K562 (cell line): ENCODE data around the gene KAZN. TPM values are rescaled to one million over a fixed set of nuclear protein-coding genes. Genes with fewer than 3 reads are reported as not detected.

ENCODE experiments used
- EGR1 ChIP-seq: fragments of 450-650 bp; conservative IDR thresholded peaks from 2 replicates; pipeline ENCODE4 v1.6.1; 2017; ENCODE audit warnings: mild to moderate bottlenecking
- ELF2 ChIP-seq: fragments of 250-450 bp; sonication (Bioruptor Pico); IDR thresholded peaks from 2 replicates; pipeline ENCODE4 v1.5.0; 2021; ENCODE audit warnings: mild to moderate bottlenecking
- ESRRA ChIP-seq: fragments of 450-650 bp; IDR thresholded peaks from 2 replicates; pipeline ENCODE4 v1.6.1; 2014; ENCODE audit warnings: low read depth, mild to moderate bottlenecking, moderate library complexity, borderline replicate concordance
- ESRRB ChIP-seq: fragments of 250-450 bp; sonication (Bioruptor Pico); IDR thresholded peaks from 2 replicates; pipeline ENCODE4 v1.5.0; 2020; ENCODE audit warnings: mild to moderate bottlenecking, moderate library complexity, borderline replicate concordance
- EWSR1 ChIP-seq: fragments of 450-650 bp; IDR thresholded peaks from 2 replicates; pipeline ENCODE4 v1.6.1; 2018; ENCODE audit warnings: borderline replicate concordance, mild to moderate bottlenecking, low read depth, moderate library complexity; ENCODE audit not compliant: partially characterized antibody
- MBD2 ChIP-seq: sonication (generic); IDR thresholded peaks from 2 replicates; pipeline ENCODE4 v1.6.1; 2016; ENCODE audit warnings: low read depth, borderline replicate concordance
- PHB ChIP-seq: fragments of 250-450 bp; sonication (Bioruptor Pico); IDR thresholded peaks from 2 replicates; pipeline ENCODE4 v1.5.0; 2021
- RB1 ChIP-seq: fragments of 450-650 bp; IDR thresholded peaks from 2 replicates; pipeline ENCODE4 v1.6.1; 2017; ENCODE audit warnings: low read depth, mild to moderate bottlenecking
- RBM25 ChIP-seq: fragments of 200-400 bp; formaldehyde crosslinking; IDR thresholded peaks from 2 replicates; pipeline ENCODE4 v1.6.1; 2018; ENCODE audit warnings: low read length, low read depth, moderate library complexity; ENCODE audit not compliant: severe bottlenecking
- RFX7 ChIP-seq: fragments of 250-450 bp; sonication (Bioruptor Pico); IDR thresholded peaks from 2 replicates; pipeline ENCODE4 v1.5.1; 2021; ENCODE audit warnings: mild to moderate bottlenecking
- TBL1XR1 ChIP-seq, 2 experiments: IDR thresholded peaks; 2 replicates each; pipeline ENCODE4 v1.6.1; 2012; ENCODE audit warnings: improper control_type of control experiment in 2 of 2, low read length in 2 of 2, mild to moderate bottlenecking in 1 of 2
- TCF3 ChIP-seq: sonication (generic); formaldehyde crosslinking; IDR thresholded peaks from 2 replicates; pipeline ENCODE4 v1.4.0; 2020; ENCODE audit warnings: mild to moderate bottlenecking, missing genetic modification reagents
- YY1 ChIP-seq, 3 experiments: IDR thresholded peaks; 2 replicates each; pipeline ENCODE4 v1.6.1; 2011; ENCODE audit warnings: low read length in 2 of 3, mild to moderate bottlenecking in 2 of 3, moderate library complexity in 2 of 3, borderline replicate concordance in 1 of 3, control low read depth in 1 of 3, low read depth in 1 of 3; ENCODE audit not compliant: insufficient read depth in 3 of 3, insufficient replicate concordance in 2 of 3, control insufficient read depth in 1 of 3, insufficient read length in 1 of 3; ENCODE audit errors: extremely low read depth in 1 of 3
- ZKSCAN3 ChIP-seq: fragments of 250-450 bp; sonication (Bioruptor Pico); IDR thresholded peaks from 2 replicates; pipeline ENCODE4 v1.4.0; 2020
- ZNF561 ChIP-seq: fragments of 450-650 bp; formaldehyde crosslinking; conservative IDR thresholded peaks from 2 replicates; pipeline ENCODE4 v1.4.0; 2020; ENCODE audit warnings: mild to moderate bottlenecking, moderate library complexity
- ZNF584 ChIP-seq: fragments of 200-800 bp; sonication (Bioruptor generic); IDR thresholded peaks from 2 replicates; pipeline ENCODE4 v1.6.1; 2016; ENCODE audit warnings: low read depth, mild to moderate bottlenecking, missing genetic modification characterization, missing compliant biosample characterization
- ZNF668 ChIP-seq: fragments of 250-450 bp; sonication (Bioruptor Pico); IDR thresholded peaks from 2 replicates; pipeline ENCODE4 v1.8.0; 2022; ENCODE audit warnings: mild to moderate bottlenecking, inconsistent platforms
- ZNF830 ChIP-seq: fragments of 250-450 bp; sonication (Bioruptor Pico); IDR thresholded peaks from 2 replicates; pipeline ENCODE4 v1.5.0; 2021; ENCODE audit warnings: mild to moderate bottlenecking
- polyA plus RNA-seq, 8 experiments: library from polyadenylated mRNA; depleted of rRNA in 4 of 8; stranded (reverse) in 5 of 8; unstranded in 3 of 8; fragments of >200 nt; fragmentation: Nextera tagmentation in 2 of 8; fragmentation: Illumina TruSeq in 1 of 8; extraction: Ambion mirVana in 2 of 8; extraction: Trizol in 1 of 8; gene quantifications; 2 replicates each; pipeline versions ENCODE4 v1.2.1 to v1.2.3, GENCODE V29; 2011 to 2014; ENCODE audit warnings: inconsistent platforms in 1 of 8, missing spikeins in 1 of 8
- total RNA-seq, 7 experiments: library from RNA; depleted of rRNA in 6 of 7; stranded (reverse); fragments of >200 nt in 6 of 7; fragmentation: Illumina TruSeq in 2 of 7; extraction: Trizol in 2 of 7; gene quantifications; 2 replicates each; pipeline versions ENCODE4 v1.2.1 to v1.2.3, GENCODE V29; 2011 to 2021; ENCODE audit warnings: low replicate concordance in 1 of 7
- TF ChIP-seq, protein P1 (sequence below), 3 experiments: IDR thresholded peaks in 2 of 3; conservative IDR thresholded peaks in 1 of 3; 2 replicates each; pipeline ENCODE4 v1.5.1; 2011 to 2012; ENCODE audit warnings: low read length in 3 of 3, mild to moderate bottlenecking in 3 of 3, control low read depth in 2 of 3, improper control_type of control experiment in 1 of 3, inconsistent platforms in 1 of 3, low read depth in 1 of 3, mixed read lengths in 1 of 3, moderate library complexity in 1 of 3; ENCODE audit not compliant: insufficient read depth in 2 of 3
- TF ChIP-seq, protein P2 (sequence below): sonication (generic); formaldehyde crosslinking; IDR thresholded peaks from 2 replicates; pipeline ENCODE4 v1.8.0; 2023; ENCODE audit warnings: mild to moderate bottlenecking, missing genetic modification reagents
- TF ChIP-seq, protein P3 (sequence below): fragments of 450-650 bp; conservative IDR thresholded peaks from 2 replicates; pipeline ENCODE4 v1.6.1; 2016; ENCODE audit warnings: missing genetic modification characterization, low read depth, mild to moderate bottlenecking, control low read depth, missing compliant biosample characterization

Gene KAZN
- total and polyA plus RNA-seq, 9 of the 15 experiments (the other 6 are each of a cell fraction or from before 2014, with no cell fraction given), result 2.1 to 21.6 (median 5.4) TPM

DNA sequence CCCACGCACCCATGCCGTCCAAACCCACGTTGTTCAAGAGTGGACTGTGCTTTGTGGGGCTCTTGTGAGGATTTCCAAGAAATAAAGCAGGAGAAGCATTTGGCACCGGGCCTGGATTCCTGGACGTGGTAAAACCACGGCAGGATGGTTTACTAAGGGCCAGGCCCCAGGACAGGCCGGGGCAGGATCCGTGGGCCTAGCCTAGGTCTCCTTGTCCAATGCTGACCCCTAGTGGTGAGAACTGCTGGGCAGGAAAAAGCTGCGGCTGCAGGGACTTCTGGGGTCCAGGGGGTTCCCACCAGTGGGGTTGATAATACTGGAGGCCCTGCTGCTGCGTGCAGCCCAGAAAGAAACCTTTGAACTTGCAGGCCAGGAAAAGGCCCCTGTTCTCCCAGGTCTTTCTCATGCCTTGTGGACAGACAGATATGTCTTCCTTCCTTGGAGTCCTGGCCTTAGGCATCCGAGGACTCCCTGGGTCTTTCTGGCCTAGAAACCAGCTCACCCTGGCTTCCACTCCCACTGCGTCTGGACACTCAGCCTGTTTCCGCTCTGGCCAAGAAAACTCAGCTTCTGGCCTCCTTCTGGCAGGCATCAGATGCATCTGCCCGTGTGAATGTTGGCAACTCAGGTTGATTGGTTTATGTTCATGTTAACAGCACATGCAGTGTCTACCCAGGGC is 448.1 kb downstream of the KAZN start (continued):
- TF ChIP-seq ZNF668 (CRISPR knock-in tag) (no peak), ESRRB (no peak), EGR1 (no peak), ZKSCAN3 (no peak), PHB (CRISPR knock-in tag) (no peak), ZNF830 (no peak), TCF3 (no peak), ELF2 (CRISPR knock-in tag) (no peak), RB1 (0 out of 2 replicates have a peak, but pooled peaks have one; percentile 50), ZNF584 (CRISPR knock-in tag) (no peak), ESRRA (0 out of 2 replicates have a peak, but pooled peaks have one; percentile 19), RFX7 (no peak), RBM25 (no peak), YY1 (IDR thresholded peaks at IDR 0.05; ENCODE audit: borderline replicate concordance in 1 of 3, control insufficient read depth in 1 of 3, extremely low read depth in 1 of 3, insufficient read depth in 3 of 3, insufficient read length in 1 of 3, insufficient replicate concordance in 2 of 3, low read depth in 1 of 3, low read length in 2 of 3) (no peak), ZNF561 (CRISPR knock-in tag) (no peak), MBD2 (no peak), TBL1XR1 (IDR thresholded peaks at IDR 0.05; ENCODE audit: low read length in 2 of 2) (no peak), EWSR1 (no peak)
- TF ChIP-seq, protein P1, sequence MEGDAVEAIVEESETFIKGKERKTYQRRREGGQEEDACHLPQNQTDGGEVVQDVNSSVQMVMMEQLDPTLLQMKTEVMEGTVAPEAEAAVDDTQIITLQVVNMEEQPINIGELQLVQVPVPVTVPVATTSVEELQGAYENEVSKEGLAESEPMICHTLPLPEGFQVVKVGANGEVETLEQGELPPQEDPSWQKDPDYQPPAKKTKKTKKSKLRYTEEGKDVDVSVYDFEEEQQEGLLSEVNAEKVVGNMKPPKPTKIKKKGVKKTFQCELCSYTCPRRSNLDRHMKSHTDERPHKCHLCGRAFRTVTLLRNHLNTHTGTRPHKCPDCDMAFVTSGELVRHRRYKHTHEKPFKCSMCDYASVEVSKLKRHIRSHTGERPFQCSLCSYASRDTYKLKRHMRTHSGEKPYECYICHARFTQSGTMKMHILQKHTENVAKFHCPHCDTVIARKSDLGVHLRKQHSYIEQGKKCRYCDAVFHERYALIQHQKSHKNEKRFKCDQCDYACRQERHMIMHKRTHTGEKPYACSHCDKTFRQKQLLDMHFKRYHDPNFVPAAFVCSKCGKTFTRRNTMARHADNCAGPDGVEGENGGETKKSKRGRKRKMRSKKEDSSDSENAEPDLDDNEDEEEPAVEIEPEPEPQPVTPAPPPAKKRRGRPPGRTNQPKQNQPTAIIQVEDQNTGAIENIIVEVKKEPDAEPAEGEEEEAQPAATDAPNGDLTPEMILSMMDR (IDR thresholded peaks at IDR 0.05 in 2 of 3, conservative IDR thresholded peaks at IDR 0.05 in 1 of 3; ENCODE audit: insufficient read depth in 2 of 3, low read depth in 1 of 3, low read length in 3 of 3), result peak; percentile 89 to 96 (median 93)
- TF ChIP-seq, protein P2, sequence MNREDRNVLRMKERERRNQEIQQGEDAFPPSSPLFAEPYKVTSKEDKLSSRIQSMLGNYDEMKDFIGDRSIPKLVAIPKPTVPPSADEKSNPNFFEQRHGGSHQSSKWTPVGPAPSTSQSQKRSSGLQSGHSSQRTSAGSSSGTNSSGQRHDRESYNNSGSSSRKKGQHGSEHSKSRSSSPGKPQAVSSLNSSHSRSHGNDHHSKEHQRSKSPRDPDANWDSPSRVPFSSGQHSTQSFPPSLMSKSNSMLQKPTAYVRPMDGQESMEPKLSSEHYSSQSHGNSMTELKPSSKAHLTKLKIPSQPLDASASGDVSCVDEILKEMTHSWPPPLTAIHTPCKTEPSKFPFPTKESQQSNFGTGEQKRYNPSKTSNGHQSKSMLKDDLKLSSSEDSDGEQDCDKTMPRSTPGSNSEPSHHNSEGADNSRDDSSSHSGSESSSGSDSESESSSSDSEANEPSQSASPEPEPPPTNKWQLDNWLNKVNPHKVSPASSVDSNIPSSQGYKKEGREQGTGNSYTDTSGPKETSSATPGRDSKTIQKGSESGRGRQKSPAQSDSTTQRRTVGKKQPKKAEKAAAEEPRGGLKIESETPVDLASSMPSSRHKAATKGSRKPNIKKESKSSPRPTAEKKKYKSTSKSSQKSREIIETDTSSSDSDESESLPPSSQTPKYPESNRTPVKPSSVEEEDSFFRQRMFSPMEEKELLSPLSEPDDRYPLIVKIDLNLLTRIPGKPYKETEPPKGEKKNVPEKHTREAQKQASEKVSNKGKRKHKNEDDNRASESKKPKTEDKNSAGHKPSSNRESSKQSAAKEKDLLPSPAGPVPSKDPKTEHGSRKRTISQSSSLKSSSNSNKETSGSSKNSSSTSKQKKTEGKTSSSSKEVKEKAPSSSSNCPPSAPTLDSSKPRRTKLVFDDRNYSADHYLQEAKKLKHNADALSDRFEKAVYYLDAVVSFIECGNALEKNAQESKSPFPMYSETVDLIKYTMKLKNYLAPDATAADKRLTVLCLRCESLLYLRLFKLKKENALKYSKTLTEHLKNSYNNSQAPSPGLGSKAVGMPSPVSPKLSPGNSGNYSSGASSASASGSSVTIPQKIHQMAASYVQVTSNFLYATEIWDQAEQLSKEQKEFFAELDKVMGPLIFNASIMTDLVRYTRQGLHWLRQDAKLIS, result no peak
- TF ChIP-seq, protein P3, sequence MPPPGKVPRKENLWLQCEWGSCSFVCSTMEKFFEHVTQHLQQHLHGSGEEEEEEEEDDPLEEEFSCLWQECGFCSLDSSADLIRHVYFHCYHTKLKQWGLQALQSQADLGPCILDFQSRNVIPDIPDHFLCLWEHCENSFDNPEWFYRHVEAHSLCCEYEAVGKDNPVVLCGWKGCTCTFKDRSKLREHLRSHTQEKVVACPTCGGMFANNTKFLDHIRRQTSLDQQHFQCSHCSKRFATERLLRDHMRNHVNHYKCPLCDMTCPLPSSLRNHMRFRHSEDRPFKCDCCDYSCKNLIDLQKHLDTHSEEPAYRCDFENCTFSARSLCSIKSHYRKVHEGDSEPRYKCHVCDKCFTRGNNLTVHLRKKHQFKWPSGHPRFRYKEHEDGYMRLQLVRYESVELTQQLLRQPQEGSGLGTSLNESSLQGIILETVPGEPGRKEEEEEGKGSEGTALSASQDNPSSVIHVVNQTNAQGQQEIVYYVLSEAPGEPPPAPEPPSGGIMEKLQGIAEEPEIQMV (tag), result no peak
